Loucy (cell line): Measurements from ENCODE around the gene UBALD2.
"Not testable (repeated sequence)": the region's sequence is repeated elsewhere in the genome, so short reads cannot be mapped to it uniquely, and the experiment has no call there.

Experiments
- H2AFZ ChIP-seq: fragments of 200-600 bp; sonication (generic); 2 replicates; pipeline ENCODE4 v1.6.0; 2016; ENCODE audit warnings: antibody characterized with exemption, mild to moderate bottlenecking, low read length, moderate library complexity
- H3F3A ChIP-seq: fragments of 200-600 bp; 2 replicates; pipeline ENCODE4 v1.6.0; 2016; ENCODE audit warnings: antibody characterized with exemption, low read depth, mild to moderate bottlenecking
- H3K27me3 ChIP-seq: fragments of 200-600 bp; sonication (generic); 2 replicates; pipeline ENCODE4 v1.6.1; 2014; ENCODE audit warnings: low read length, mild to moderate bottlenecking; ENCODE audit not compliant: insufficient read depth, poor library complexity, severe bottlenecking
- H3K36me3 ChIP-seq: fragments of 200-600 bp; sonication (generic); 2 replicates; pipeline ENCODE4 v1.6.1; 2016; ENCODE audit warnings: low read length; ENCODE audit not compliant: insufficient read depth
- H3K4me1 ChIP-seq: fragments of 200-600 bp; sonication (generic); 2 replicates; pipeline ENCODE4 v1.5.1; 2014; ENCODE audit warnings: low read length, mild to moderate bottlenecking; ENCODE audit not compliant: insufficient read depth, poor library complexity, severe bottlenecking
- H3K4me2 ChIP-seq: fragments of 200-600 bp; sonication (generic); 2 replicates; pipeline ENCODE4 v1.6.0; 2014; ENCODE audit warnings: antibody characterized with exemption, low read length, low read depth, mild to moderate bottlenecking; ENCODE audit not compliant: poor library complexity, severe bottlenecking
- H3K4me3 ChIP-seq: fragments of 200-600 bp; sonication (generic); 2 replicates; pipeline ENCODE4 v1.5.1; 2014; ENCODE audit warnings: low read length, mild to moderate bottlenecking, mixed read lengths; ENCODE audit not compliant: poor library complexity, severe bottlenecking
- H3K79me2 ChIP-seq: fragments of 200-600 bp; sonication (generic); 2 replicates; pipeline ENCODE4 v1.6.1; 2014; ENCODE audit warnings: low read length; ENCODE audit not compliant: insufficient read depth
- H3K9ac ChIP-seq: fragments of 200-600 bp; sonication (generic); 2 replicates; pipeline ENCODE4 v1.6.0; 2014; ENCODE audit warnings: mild to moderate bottlenecking, low read depth, low read length, moderate library complexity; ENCODE audit not compliant: poor library complexity, severe bottlenecking
- H3K9me2 ChIP-seq: fragments of 200-600 bp; sonication (generic); replicated peaks from 2 replicates; pipeline ENCODE4 v1.6.1; 2016; ENCODE audit warnings: low read depth, low read length, mixed read lengths
- H3K9me3 ChIP-seq: fragments of 200-600 bp; sonication (generic); 2 replicates; pipeline ENCODE4 v1.6.1; 2014; ENCODE audit warnings: mild to moderate bottlenecking, antibody characterized with exemption, low read length, low read depth; ENCODE audit not compliant: insufficient read depth
- H4K20me1 ChIP-seq: fragments of 200-600 bp; sonication (generic); 2 replicates; pipeline ENCODE4 v1.6.0; 2014; ENCODE audit warnings: antibody characterized with exemption, low read length, mild to moderate bottlenecking; ENCODE audit not compliant: insufficient read depth, poor library complexity, severe bottlenecking
- CTCF ChIP-seq: fragments of 200-600 bp; sonication (generic); conservative IDR thresholded peaks from 2 replicates; pipeline ENCODE4 v1.5.1; 2014; ENCODE audit warnings: mild to moderate bottlenecking, antibody characterized with exemption, low read length
- EZH2phosphoT487 ChIP-seq: fragments of 200-600 bp; IDR thresholded peaks from 2 replicates; pipeline ENCODE4 v1.6.1; 2018; ENCODE audit warnings: antibody characterized with exemption, mild to moderate bottlenecking, moderate library complexity, borderline replicate concordance

The UBALD2 gene

GRCh38 chr17:76223802-76224201 lies 41.3 kb upstream of the UBALD2 start:
- no peaks in the 10 kb centered on the region for H3K9me2 ChIP-seq
- TF ChIP-seq EZH2phosphoT487 (no peak), CTCF (no peak)

GRCh38 chr17:76225373-76226086 lies 39.6 kb upstream of the UBALD2 start:
- not testable (repeated sequence) for H3F3A ChIP-seq, H2AFZ ChIP-seq, H3K36me3 ChIP-seq, H3K4me3 ChIP-seq, H3K9me2 ChIP-seq, H3K79me2 ChIP-seq, H3K9ac ChIP-seq, H3K4me1 ChIP-seq, H3K9me3 ChIP-seq, H3K4me2 ChIP-seq, H3K27me3 ChIP-seq, H4K20me1 ChIP-seq

More at GRCh38 chr17:76223802-76224201, 41.3 kb upstream of the UBALD2 start:
- Histone ChIP-seq H3K9ac (no peak overlapping the region), H4K20me1 (no peaks in the 10 kb centered on the region), H3K4me2 (no peak overlapping the region), H2AFZ (no peak overlapping the region), H3K79me2 (no peaks in the 10 kb centered on the region), H3K9me3 (no peaks in the 10 kb centered on the region), H3F3A (no peaks in the 10 kb centered on the region), H3K36me3 (no peaks in the 10 kb centered on the region), H3K4me1 (no peaks in the 10 kb centered on the region), H3K27me3 (no peaks in the 10 kb centered on the region), H3K4me3 (no peak overlapping the region)

- not testable (repeated sequence) for H3K9me2 ChIP-seq, H3K79me2 ChIP-seq, H3K27me3 ChIP-seq, H2AFZ ChIP-seq, H3K36me3 ChIP-seq, H4K20me1 ChIP-seq, H3K4me1 ChIP-seq, H3K4me3 ChIP-seq, H3K4me2 ChIP-seq, H3K9me3 ChIP-seq, H3F3A ChIP-seq, H3K9ac ChIP-seq
These were observed 38.4 kb upstream of the UBALD2 start for GRCh38 chr17:76226749-76227148.

GRCh38 chr17:76232342-76232741 lies 32.8 kb upstream of the UBALD2 start:
- Histone ChIP-seq H3K27me3 (no peaks in the 10 kb centered on the region), H3K9me2 (no peaks in the 10 kb centered on the region), H3K9me3 (no peaks in the 10 kb centered on the region), H3K4me1 (no peaks in the 10 kb centered on the region), H3K4me3 (no peak overlapping the region), H4K20me1 (no peaks in the 10 kb centered on the region), H3K9ac (no peak overlapping the region), H3F3A (no peaks in the 10 kb centered on the region), H3K36me3 (no peaks in the 10 kb centered on the region), H2AFZ (no peak overlapping the region), H3K79me2 (no peaks in the 10 kb centered on the region), H3K4me2 (no peak overlapping the region)
- TF ChIP-seq EZH2phosphoT487 (no peak), CTCF (no peak)
